ENCODE data around the gene PRR7. TPM values are rescaled to one million over a fixed set of nuclear protein-coding genes. Genes with fewer than 3 reads are reported as not detected.
A peak's percentile ranks its signal among the peaks of the same experiment; 100 is the strongest.

PRR7 gene
- total RNA-seq, result 28.4 and 30.9 TPM in 2 replicates

GRCh38 chr5:177446200-177447065, at the start of gene PRR7:
Gene PRR7, plus strand, starts transcription at chr5:177446814. Its CDS starts 8,254 bp downstream, at chr5:177455068.
- DNase-seq (ENCODE audit: low read depth), result no peak

GRCh38 chr5:177397875-177398390, 48.7 kb upstream of the PRR7 start:
- no peak for DNase-seq (ENCODE audit: low read depth)
- no peak overlapping the region for H3K4me3 ChIP-seq (ENCODE audit: low read depth, low read length)
- TF ChIP-seq CTCF (conservative IDR thresholded peaks at IDR 0.05; ENCODE audit: low read depth, low read length), result no peak

More at GRCh38 chr5:177446200-177447065, at the start of gene PRR7:
- peak within 1 kb of the TSS; percentile 68 for H3K4me3 ChIP-seq (ENCODE audit: low read depth, low read length)
- no peak for TF ChIP-seq CTCF (conservative IDR thresholded peaks at IDR 0.05; ENCODE audit: low read depth, low read length)

- no peak within 1 kb of the TSS for H3K4me3 ChIP-seq (ENCODE audit: low read depth, low read length)
- no peak for DNase-seq (ENCODE audit: low read depth)
- TF ChIP-seq CTCF (conservative IDR thresholded peaks at IDR 0.05; ENCODE audit: low read depth, low read length), result no peak
Observed at GRCh38 chr5:177399997-177400868, 46.4 kb upstream of the PRR7 start, which contains the start of gene PFN3. Gene PFN3, minus strand, starts transcription at chr5:177400661. Its CDS starts 85 bp downstream, at chr5:177400576.

- peak; percentile 68 for TF ChIP-seq CTCF (conservative IDR thresholded peaks at IDR 0.05; ENCODE audit: low read depth, low read length)
Observed at GRCh38 chr5:177402271-177403043, 44.2 kb upstream of the PRR7 start.

GRCh38 chr5:177403102-177403791, 43.4 kb upstream of the PRR7 start:
- no peak for TF ChIP-seq CTCF (conservative IDR thresholded peaks at IDR 0.05; ENCODE audit: low read depth, low read length)
- H3K4me3 ChIP-seq (ENCODE audit: low read depth, low read length), result peak overlapping the region; percentile 74
- no peak for DNase-seq (ENCODE audit: low read depth)

More at GRCh38 chr5:177402271-177403043, 44.2 kb upstream of the PRR7 start:
- H3K4me3 ChIP-seq (ENCODE audit: low read depth, low read length), result peak overlapping the region; percentile 74
- DNase-seq (ENCODE audit: low read depth), result peak; percentile 42

All from epithelial cell of proximal tubule (primary cell).